HCT116 (cell line): ENCODE results near the gene CALML4. TPM values are rescaled to one million over a fixed set of nuclear protein-coding genes. Genes with fewer than 3 reads are reported as not detected.

Experiments used
- ATAC-seq: fragments of 200-7000 bp; cut with Tn5 transposase; 2 replicates; pipeline ENCODE4 v1.9.1; 2020; ENCODE audit warnings: mild to moderate bottlenecking, moderate library complexity
- Bru-seq: library from RNA; stranded (reverse); fragments of 400-500 nt; gene quantifications from one replicate; lab custom pipeline; 2021; lab: Mats Ljungman, UMichigan
- BruChase-seq, 2 experiments: library from RNA; stranded (reverse); fragments of 400-500 nt; gene quantifications; one replicate each; lab custom pipeline; 2021; lab: Mats Ljungman, UMichigan
- BruUV-seq: library from RNA; stranded (reverse); fragments of 400-500 nt; replicated peaks from 2 replicates; lab custom pipeline; 2021; lab: Mats Ljungman, UMichigan
- CTCF ChIA-PET: fragments of 300-600 bp; sonication (Branson Sonifier 250); formaldehyde crosslinking; loops from one replicate; lab custom pipeline; 2021; ENCODE audit warnings: antibody characterized with exemption; lab: Charles Lee
- POLR2A ChIA-PET: fragments of 300-600, 350-600 bp; sonication (Branson Sonifier 250); formaldehyde crosslinking; loops from one replicate; lab custom pipeline; 2021; ENCODE audit warnings: antibody characterized with exemption; lab: Charles Lee
- RAD21 ChIA-PET, 2 experiments: fragments of 300-600 bp; sonication (Branson Sonifier 250); formaldehyde crosslinking; loops; one replicate each; lab custom pipeline; 2023; ENCODE audit warnings: low total read pairs in 2 of 2; ENCODE audit not compliant: uncharacterized antibody in 2 of 2, unreplicated experiment in 2 of 2, low non-redundant PET in 1 of 2; lab: Charles Lee
- DNase-seq: peaks from one replicate; pipeline ENCODE4 v3.0.0-alpha.2; 2010; ENCODE audit warnings: low read depth, low spot score
- H2AFZ ChIP-seq: fragments of 200-600 bp; shearing (Covaris generic), sonication (generic); 2 replicates; pipeline ENCODE4 v1.6.1; 2017; ENCODE audit warnings: low read depth, mixed run types, mixed read lengths, antibody characterized with exemption, low read length; ENCODE audit not compliant: poor library complexity, severe bottlenecking
- H3K27ac ChIP-seq: 2 replicates; pipeline ENCODE4 v1.5.1; 2012; ENCODE audit warnings: low read depth, low read length
- H3K27me3 ChIP-seq: fragments of 200-600 bp; sonication (generic); 2 replicates; pipeline ENCODE4 v1.6.1; 2016; ENCODE audit warnings: mixed run types, low read length, mixed read lengths; ENCODE audit not compliant: insufficient read depth
- H3K36me3 ChIP-seq, 2 experiments: fragments of 200-500 bp in 1 of 2; fragments of 200-600 bp in 1 of 2; sonication (Bioruptor generic) in 1 of 2; sonication (generic) in 1 of 2; 2 replicates each; pipeline versions ENCODE4 v1.5.1 to v1.6.1; 2014 to 2016; ENCODE audit warnings: low read length in 2 of 2, inconsistent platforms in 1 of 2, mixed read lengths in 1 of 2, mixed run types in 1 of 2; ENCODE audit not compliant: insufficient read depth in 2 of 2, control insufficient read depth in 1 of 2
- H3K4me1 ChIP-seq, 2 experiments: fragments of 200-600 bp in 1 of 2; sonication (generic) in 1 of 2; 2 replicates each; pipeline versions ENCODE4 v1.5.1 to v1.6.1; 2012 to 2017; ENCODE audit warnings: low read length in 2 of 2, inconsistent platforms in 1 of 2, mild to moderate bottlenecking in 1 of 2, mixed read lengths in 1 of 2, mixed run types in 1 of 2, moderate library complexity in 1 of 2; ENCODE audit not compliant: insufficient read depth in 2 of 2, control insufficient read depth in 1 of 2
- H3K4me2 ChIP-seq: fragments of 200-600 bp; sonication (generic); 2 replicates; pipeline ENCODE4 v1.6.1; 2017; ENCODE audit warnings: mixed run types, low read length, mixed read lengths
- H3K4me3 ChIP-seq, 2 experiments: fragments of 200-600 bp in 1 of 2; sonication (generic) in 1 of 2; replicated peaks in 1 of 2; 2 replicates each; pipeline ENCODE4 v1.5.1; 2011 to 2016; ENCODE audit warnings: low read length in 2 of 2, control low read depth in 1 of 2, low read depth in 1 of 2, mild to moderate bottlenecking in 1 of 2, mixed read lengths in 1 of 2, mixed run types in 1 of 2
- H3K79me2 ChIP-seq: fragments of 200-600 bp; sonication (generic); 2 replicates; pipeline ENCODE4 v1.6.1; 2017; ENCODE audit warnings: mild to moderate bottlenecking, mixed run types, low read length, moderate library complexity, mixed read lengths; ENCODE audit not compliant: insufficient read depth
- H3K9ac ChIP-seq: fragments of 200-600 bp; sonication (generic); 2 replicates; pipeline ENCODE4 v1.6.1; 2016; ENCODE audit warnings: low read length, mixed read lengths
- H3K9me2 ChIP-seq: fragments of 200-600 bp; sonication (generic), shearing (Covaris generic); 2 replicates; pipeline ENCODE4 v1.6.1; 2017; ENCODE audit warnings: mixed run types, mild to moderate bottlenecking, moderate library complexity; ENCODE audit not compliant: insufficient read depth
- H3K9me3 ChIP-seq, 2 experiments: fragments of 200-500 bp in 1 of 2; fragments of 200-600 bp in 1 of 2; sonication (Bioruptor generic) in 1 of 2; sonication (generic) in 1 of 2; 2 replicates each; pipeline ENCODE4 v1.6.1; 2014 to 2017; ENCODE audit warnings: low read length in 2 of 2, mixed read lengths in 2 of 2, inconsistent platforms in 1 of 2, low read depth in 1 of 2, mild to moderate bottlenecking in 1 of 2, mixed run types in 1 of 2, moderate library complexity in 1 of 2; ENCODE audit not compliant: control insufficient read depth in 1 of 2, insufficient read depth in 1 of 2
- H4K20me1 ChIP-seq: fragments of 200-600 bp; sonication (generic), shearing (Covaris generic); 2 replicates; pipeline ENCODE4 v1.6.1; 2017; ENCODE audit warnings: mixed run types, mild to moderate bottlenecking, moderate library complexity; ENCODE audit not compliant: insufficient read depth
- CBX3 ChIP-seq: IDR thresholded peaks from 2 replicates; pipeline ENCODE4 v1.6.1; 2012; ENCODE audit warnings: low read depth
- EZH2phosphoT487 ChIP-seq: fragments of 200-600 bp; IDR thresholded peaks from 2 replicates; pipeline ENCODE4 v1.6.1; 2018; ENCODE audit warnings: antibody characterized with exemption, borderline replicate concordance
- RAD21 ChIP-seq: IDR thresholded peaks from 2 replicates; pipeline ENCODE4 v1.6.1; 2012; ENCODE audit warnings: low read depth, mild to moderate bottlenecking
- SP1 ChIP-seq: IDR thresholded peaks from 2 replicates; pipeline ENCODE4 v1.6.1; 2012; ENCODE audit warnings: low read depth
- SRF ChIP-seq: IDR thresholded peaks from 2 replicates; pipeline ENCODE4 v1.6.1; 2012; ENCODE audit warnings: low read depth
- YY1 ChIP-seq: IDR thresholded peaks from 2 replicates; pipeline ENCODE4 v1.6.1; 2011; ENCODE audit warnings: low read length, low read depth, moderate library complexity, mild to moderate bottlenecking; ENCODE audit not compliant: insufficient replicate concordance; ENCODE audit errors: extremely low read depth
- intact Hi-C: fragments of 100-400 bp; cut with micrococcal nuclease; formaldehyde crosslinking; loops from 2 replicates; pipeline ENCODE4 v1.10.0; 2022
- long read RNA-seq: library from polyadenylated mRNA; unstranded; transcript quantifications from one replicate; pipeline ENCODE4 v2.0.0, GENCODE V29; 2021; ENCODE audit not compliant: unreplicated experiment
- polyA plus RNA-seq: library from polyadenylated mRNA; unstranded; fragments of >200 nt; gene quantifications from 2 replicates; pipeline ENCODE4 v1.2.1, GENCODE V29; 2012; ENCODE audit warnings: missing spikeins
- total RNA-seq: library from RNA; stranded (reverse); gene quantifications from one replicate; pipeline ENCODE4 v1.2.1, GENCODE V29; 2021; ENCODE audit not compliant: unreplicated experiment
- TF ChIP-seq, protein P1 (sequence below): IDR thresholded peaks from 2 replicates; pipeline ENCODE4 v1.6.1; 2012
- TF ChIP-seq, protein P2 (sequence below), 3 experiments: fragments of 200-600 bp in 1 of 3; sonication (generic) in 1 of 3; IDR thresholded peaks in 2 of 3; conservative IDR thresholded peaks in 1 of 3; 2 replicates each; pipeline ENCODE4 v1.5.1; 2012 to 2017; ENCODE audit warnings: low read depth in 2 of 3, low read length in 2 of 3, antibody characterized with exemption in 1 of 3, borderline replicate concordance in 1 of 3, control low read depth in 1 of 3, mild to moderate bottlenecking in 1 of 3, mixed read lengths in 1 of 3, mixed run types in 1 of 3, moderate library complexity in 1 of 3; ENCODE audit not compliant: insufficient read depth in 1 of 3

Gene CALML4, protein sequence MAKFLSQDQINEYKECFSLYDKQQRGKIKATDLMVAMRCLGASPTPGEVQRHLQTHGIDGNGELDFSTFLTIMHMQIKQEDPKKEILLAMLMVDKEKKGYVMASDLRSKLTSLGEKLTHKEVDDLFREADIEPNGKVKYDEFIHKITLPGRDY
- total RNA-seq = 8.5 TPM
- polyA plus RNA-seq = 6.2 and 9.9 TPM in 2 replicates
- percentile 79 among the genes with signal in this experiment for Bru-seq, nascent RNA
- BruChase-seq, experiment 1, labeled RNA remaining after a 6-hour chase = percentile 96 among the genes with signal in this experiment
- percentile 94 among the genes with signal in this experiment for BruChase-seq, experiment 2, labeled RNA remaining after a 2-hour chase
- long read RNA-seq, transcript CALML4-205 (2 exons, 620 nt) = major isoform, 6 of 13 reads
- long read RNA-seq, partial matches to known transcripts = 2 of 13 reads
- long read RNA-seq, other reads (novel, unspliced or antisense) = 3 of 13 reads

DNA sequence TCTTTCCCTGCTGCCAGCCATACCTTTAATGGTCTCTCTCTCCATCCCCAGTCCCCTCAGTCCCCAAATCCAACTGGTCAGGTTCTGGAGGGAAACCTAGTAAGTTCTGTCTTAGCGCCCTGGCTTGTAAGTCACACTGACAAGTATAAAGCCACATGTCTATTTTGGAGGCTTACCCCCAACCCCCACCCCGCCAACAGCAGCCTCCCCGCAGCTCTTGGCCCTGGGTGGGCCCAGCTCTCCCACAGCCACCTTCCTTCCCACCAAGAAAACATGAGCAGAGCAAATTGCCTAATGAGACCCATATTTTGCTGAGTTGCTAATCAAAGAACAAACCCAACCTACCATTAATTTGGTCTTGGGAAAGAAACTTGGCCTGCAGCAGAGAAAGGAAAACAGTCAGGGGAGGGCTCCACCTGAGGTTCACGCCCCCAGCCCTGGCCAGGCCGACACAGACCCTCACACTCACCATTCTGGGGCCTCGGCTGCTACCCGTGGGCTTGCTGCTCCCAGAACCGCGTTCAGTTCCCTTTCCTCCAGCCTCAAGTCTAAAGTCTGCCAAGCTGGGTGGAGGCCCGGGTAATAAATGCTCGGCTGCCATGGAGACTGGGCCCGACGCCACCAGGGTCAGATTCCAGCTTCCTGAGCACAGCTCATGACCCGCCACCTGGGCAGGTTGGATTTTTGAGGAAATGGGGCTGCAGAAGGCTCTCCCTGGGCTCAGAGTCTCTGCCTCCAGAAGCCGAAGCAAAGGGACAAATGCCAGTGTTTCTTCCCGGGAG is at the start of gene CALML4:
CALML4 (minus strand) TSS at position 557 of the 782 bp plus-strand sequence; CDS start at position 472, 85 bp downstream.
- ATAC-seq (peak; percentile 24), DNase-seq (no peak)
- intact Hi-C loops = no loop called here
- Histone ChIP-seq H2AFZ (no peak within 1 kb of the TSS), H3K9me3 (no peaks in the 10 kb centered on the region), H4K20me1 (no peaks in the 10 kb centered on the region), H3K27me3 (no peaks in the 10 kb centered on the region), H3K36me3 (no peaks in the 10 kb centered on the region; a peak in 1 of 4 replicates), H3K27ac (no peak within 1 kb of the TSS), H3K4me2 (peak within 1 kb of the TSS; percentile 25), H3K9me2 (no peaks in the 10 kb centered on the region), H3K4me1 (peaks cover 6 to 20% of the 10 kb centered on the region in 2 experiments; a peak in 3 of 4 replicates), H3K9ac (no peak within 1 kb of the TSS), H3K79me2 (peaks cover 38% of the 10 kb centered on the region; the same call in 1 of the 2 replicates), H3K4me3 (no peak within 1 kb of the TSS)
- ChIA-PET POLR2A (no interaction called here), RAD21 (no interaction called here), CTCF (no interaction called here)
- no TSS peak for BruUV-seq
- 0 out of 2 replicates have a peak, but pooled peaks have one; percentile 10 for TF ChIP-seq SP1
- no peak for TF ChIP-seq RAD21

DNA sequence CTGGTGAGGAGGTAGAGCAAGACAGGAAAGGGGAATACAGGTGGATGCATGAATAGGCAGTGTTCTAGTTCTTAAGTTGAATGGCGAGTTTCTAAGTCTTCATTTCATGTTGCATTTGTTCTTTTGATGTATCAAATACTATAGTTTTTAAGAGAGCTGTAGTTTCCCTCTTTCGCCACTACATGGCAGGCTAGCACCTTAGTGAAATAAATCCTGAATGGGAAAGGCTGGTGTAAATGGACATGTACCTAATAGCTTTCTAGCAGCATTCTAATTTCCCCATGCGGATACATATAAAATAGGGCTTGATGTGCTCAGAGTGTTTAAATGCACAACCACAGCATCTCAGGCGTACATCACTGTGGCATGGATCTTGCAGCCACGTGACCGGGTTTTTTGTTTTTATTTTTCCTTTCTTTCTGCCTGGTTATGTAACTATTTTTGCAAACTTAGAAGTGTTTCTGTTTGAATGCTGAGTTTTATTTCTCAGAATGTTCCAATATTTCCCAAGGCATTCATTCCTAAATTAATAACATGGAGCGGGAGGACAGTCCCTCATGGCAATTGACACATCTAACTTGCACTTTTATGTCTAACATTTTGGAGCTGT is 47.9 kb upstream of the CALML4 start:
- BruUV-seq = no TSS peak
- ChIA-PET POLR2A (interaction anchor here (1.0 to 1.7 kb wide), 4 partner anchors 18 to 672 kb away, joined by 3 to 7 read pairs (median 5); partner anchors contain the start of gene FEM1B), CTCF (interaction anchor here (0.6 to 1.9 kb wide), 26 partner anchors 9 to 779 kb away, joined by 3 to 71 read pairs (median 5); partner anchors contain the start of genes CLN6 and FEM1B), RAD21 (interaction anchor here (0.7 to 1.8 kb wide), 7 partner anchors 18 to 672 kb away, joined by 3 to 19 read pairs (median 3); no protein-coding TSS in a partner anchor)
- Histone ChIP-seq H3K4me1 (no peaks in the 10 kb centered on the region), H3K9ac (no peak overlapping the region), H3K36me3 (no peaks in the 10 kb centered on the region), H3K79me2 (no peaks in the 10 kb centered on the region), H3K9me3 (no peaks in the 10 kb centered on the region), H3K27me3 (no peaks in the 10 kb centered on the region), H3K4me2 (peak overlapping the region; percentile 41), H4K20me1 (no peaks in the 10 kb centered on the region), H3K9me2 (no peaks in the 10 kb centered on the region), H3K4me3 (no peak overlapping the region), H3K27ac (no peak overlapping the region), H2AFZ (peak overlapping the region; percentile 86)
- DNase-seq = peak; percentile 79
- intact Hi-C loops = loop anchor here (1.0 kb wide), 3 partner anchors 53 to 296 kb away; no protein-coding TSS in a partner anchor
- TF ChIP-seq EZH2phosphoT487 = no peak
- TF ChIP-seq YY1 = no peak
- TF ChIP-seq, protein P1, sequence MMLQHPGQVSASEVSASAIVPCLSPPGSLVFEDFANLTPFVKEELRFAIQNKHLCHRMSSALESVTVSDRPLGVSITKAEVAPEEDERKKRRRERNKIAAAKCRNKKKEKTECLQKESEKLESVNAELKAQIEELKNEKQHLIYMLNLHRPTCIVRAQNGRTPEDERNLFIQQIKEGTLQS = no peak
- peak; percentile 90 for TF ChIP-seq RAD21
- TF ChIP-seq, protein P2, sequence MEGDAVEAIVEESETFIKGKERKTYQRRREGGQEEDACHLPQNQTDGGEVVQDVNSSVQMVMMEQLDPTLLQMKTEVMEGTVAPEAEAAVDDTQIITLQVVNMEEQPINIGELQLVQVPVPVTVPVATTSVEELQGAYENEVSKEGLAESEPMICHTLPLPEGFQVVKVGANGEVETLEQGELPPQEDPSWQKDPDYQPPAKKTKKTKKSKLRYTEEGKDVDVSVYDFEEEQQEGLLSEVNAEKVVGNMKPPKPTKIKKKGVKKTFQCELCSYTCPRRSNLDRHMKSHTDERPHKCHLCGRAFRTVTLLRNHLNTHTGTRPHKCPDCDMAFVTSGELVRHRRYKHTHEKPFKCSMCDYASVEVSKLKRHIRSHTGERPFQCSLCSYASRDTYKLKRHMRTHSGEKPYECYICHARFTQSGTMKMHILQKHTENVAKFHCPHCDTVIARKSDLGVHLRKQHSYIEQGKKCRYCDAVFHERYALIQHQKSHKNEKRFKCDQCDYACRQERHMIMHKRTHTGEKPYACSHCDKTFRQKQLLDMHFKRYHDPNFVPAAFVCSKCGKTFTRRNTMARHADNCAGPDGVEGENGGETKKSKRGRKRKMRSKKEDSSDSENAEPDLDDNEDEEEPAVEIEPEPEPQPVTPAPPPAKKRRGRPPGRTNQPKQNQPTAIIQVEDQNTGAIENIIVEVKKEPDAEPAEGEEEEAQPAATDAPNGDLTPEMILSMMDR (IDR thresholded peaks at IDR 0.05 in 2 of 3, conservative IDR thresholded peaks at IDR 0.05 in 1 of 3; ENCODE audit: borderline replicate concordance in 1 of 3, insufficient read depth in 1 of 3, low read depth in 2 of 3, low read length in 2 of 3) = peak; percentile 78 to 88 (median 87)
- no peak for TF ChIP-seq SRF
- 0 out of 2 replicates have a peak, but pooled peaks have one; percentile 30 for TF ChIP-seq CBX3
- ATAC-seq = peak; percentile 97
